ENCODE data around the gene ARL6IP4.

- TF ChIP-seq EZH2 (IDR thresholded peaks at IDR 0.05; ENCODE audit: low read depth) (no peak), CTCF (conservative IDR thresholded peaks at IDR 0.05) (no peak)
Measured at GRCh38 chr12:122980183-122981035, at the start of gene ARL6IP4.
